GM12891 (cell line): Measurements from ENCODE around the gene HOXA11.

Source experiments
- DNase-seq: peaks from one replicate; pipeline ENCODE4 v3.0.0; 2011; ENCODE audit warnings: low spot score; ENCODE audit not compliant: insufficient read length
- FAIRE-seq: peaks from 2 replicates; lab custom pipeline; 2011; peaks lifted over from hg19 to GRCh38; lab: Jason Lieb, UNC
- PAX5 ChIP-seq: IDR thresholded peaks from 2 replicates; pipeline ENCODE4 v1.6.1; 2011; ENCODE audit warnings: low read length, moderate library complexity, mild to moderate bottlenecking; ENCODE audit not compliant: insufficient read depth, severe bottlenecking
- POLR2A ChIP-seq: IDR thresholded peaks from 2 replicates; pipeline ENCODE4 v1.6.1; 2011; ENCODE audit warnings: low read depth, low read length, control low read depth
- POLR2AphosphoS5 ChIP-seq: IDR thresholded peaks from 2 replicates; pipeline ENCODE4 v1.6.1; 2011; ENCODE audit warnings: low read depth, low read length, control low read depth
- POU2F2 ChIP-seq: IDR thresholded peaks from 2 replicates; pipeline ENCODE4 v1.6.1; 2011; ENCODE audit warnings: low read depth, mild to moderate bottlenecking, control low read depth, low read length, moderate library complexity
- SPI1 ChIP-seq: IDR thresholded peaks from 2 replicates; pipeline ENCODE4 v1.6.1; 2011; ENCODE audit warnings: low read depth, low read length, control low read depth
- TAF1 ChIP-seq: IDR thresholded peaks from 2 replicates; pipeline ENCODE4 v1.6.1; 2011; ENCODE audit warnings: low read depth, low read length, control low read depth

The HOXA11 gene

DNA sequence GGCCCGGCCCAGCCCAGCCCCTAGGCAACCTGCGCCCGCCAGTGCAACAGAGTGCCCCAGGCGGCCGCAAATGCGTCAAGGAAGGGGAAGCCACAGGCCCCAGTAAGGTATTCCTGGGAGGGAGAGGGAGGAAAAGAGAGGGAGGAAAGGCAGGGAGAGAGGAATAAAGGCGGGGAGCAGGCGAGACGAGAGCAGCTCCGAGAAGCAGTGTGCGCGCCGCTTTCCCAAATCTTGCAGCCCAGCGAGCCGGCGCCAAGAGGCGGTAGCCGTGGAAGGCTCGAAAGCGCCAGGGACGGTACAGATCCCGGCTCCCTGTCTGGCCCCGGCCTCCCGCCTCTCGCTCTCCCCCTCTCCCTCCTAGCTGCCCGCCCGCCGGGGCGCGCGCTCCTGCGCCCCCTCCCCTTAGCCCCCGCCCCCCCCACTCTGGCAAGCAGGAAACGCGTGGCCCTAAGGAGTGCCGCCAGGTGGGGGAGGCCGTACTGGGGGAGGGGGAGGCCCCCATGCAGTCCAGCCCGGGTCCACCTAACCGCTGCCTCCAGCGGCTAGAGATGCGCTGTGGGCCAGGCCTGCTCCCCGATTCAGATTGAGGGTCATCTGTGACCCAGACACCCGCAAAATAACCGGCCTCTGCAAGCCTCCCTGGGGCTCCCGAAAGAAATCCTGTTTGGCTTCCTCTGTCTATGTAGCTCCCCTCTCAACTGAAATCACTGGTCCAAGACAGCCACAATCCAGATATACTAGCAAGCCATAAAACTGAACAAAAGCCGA is 15.2 kb downstream of the HOXA11 start:
- FAIRE-seq (no peak), DNase-seq (no peak)
- TF ChIP-seq TAF1 (no peak), POU2F2 (no peak), PAX5 (no peak), POLR2A (no peak), POLR2AphosphoS5 (no peak), SPI1 (no peak)

DNA sequence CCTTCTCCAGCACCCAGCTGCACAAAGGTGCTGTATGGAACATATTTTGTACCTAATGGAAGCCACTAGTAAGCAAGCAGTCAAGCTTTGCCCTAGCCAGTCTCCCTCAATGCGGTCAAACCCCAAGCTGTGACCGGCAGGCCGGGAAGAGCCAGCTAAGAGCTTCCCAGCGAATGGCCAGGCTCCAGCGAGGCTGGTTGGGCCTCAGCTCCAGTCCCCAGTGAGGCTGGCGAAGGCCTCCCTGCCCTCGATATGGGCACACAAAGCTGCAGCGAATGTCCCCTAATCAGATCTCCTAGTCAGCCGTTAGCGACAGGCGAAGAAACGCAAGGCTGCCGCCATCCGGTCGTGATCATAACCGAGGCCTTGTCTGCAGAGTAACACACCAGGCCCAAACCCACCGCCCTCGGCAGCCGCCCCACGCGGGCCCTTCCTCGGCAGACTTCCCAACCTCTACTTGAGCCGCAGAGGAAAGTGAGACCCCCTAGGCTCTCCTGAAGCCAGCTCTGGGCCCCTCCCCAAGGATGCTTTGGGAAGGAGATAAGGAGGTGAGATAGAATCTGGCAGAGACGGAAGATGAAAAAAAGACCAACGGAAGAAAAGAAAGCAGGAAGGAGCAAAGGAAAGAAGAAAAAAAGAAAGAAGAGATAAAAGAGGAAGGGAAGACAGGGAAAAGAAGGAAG is 16.6 kb downstream of the HOXA11 start:
- DNase-seq (no peak), FAIRE-seq (no peak)
- TF ChIP-seq POU2F2 (no peak), SPI1 (no peak), PAX5 (no peak), POLR2AphosphoS5 (no peak), TAF1 (no peak), POLR2A (no peak)

DNA sequence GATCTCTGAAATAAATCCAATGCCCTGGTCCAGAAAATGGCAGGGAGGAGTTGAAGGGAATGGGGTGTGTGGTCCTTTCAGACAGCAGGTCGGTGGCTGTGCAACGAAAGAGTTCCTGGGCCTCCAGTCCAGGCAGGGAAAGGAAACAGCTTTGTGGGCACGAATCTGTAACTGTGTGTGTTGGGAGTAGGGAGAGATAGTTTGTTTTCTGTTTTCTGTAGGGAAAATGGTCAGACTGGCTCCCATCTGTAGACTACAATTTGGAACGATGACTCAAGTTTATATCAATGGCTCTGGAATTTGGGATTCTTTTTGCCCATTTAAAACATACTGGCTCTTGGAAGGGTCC is 17.1 kb downstream of the HOXA11 start:
- DNase-seq (no peak), FAIRE-seq (no peak)
- no peak for TF ChIP-seq SPI1
- no peak for TF ChIP-seq POU2F2
- TF ChIP-seq POLR2AphosphoS5, result no peak
- no peak for TF ChIP-seq TAF1
- no peak for TF ChIP-seq PAX5
- no peak for TF ChIP-seq POLR2A

DNA sequence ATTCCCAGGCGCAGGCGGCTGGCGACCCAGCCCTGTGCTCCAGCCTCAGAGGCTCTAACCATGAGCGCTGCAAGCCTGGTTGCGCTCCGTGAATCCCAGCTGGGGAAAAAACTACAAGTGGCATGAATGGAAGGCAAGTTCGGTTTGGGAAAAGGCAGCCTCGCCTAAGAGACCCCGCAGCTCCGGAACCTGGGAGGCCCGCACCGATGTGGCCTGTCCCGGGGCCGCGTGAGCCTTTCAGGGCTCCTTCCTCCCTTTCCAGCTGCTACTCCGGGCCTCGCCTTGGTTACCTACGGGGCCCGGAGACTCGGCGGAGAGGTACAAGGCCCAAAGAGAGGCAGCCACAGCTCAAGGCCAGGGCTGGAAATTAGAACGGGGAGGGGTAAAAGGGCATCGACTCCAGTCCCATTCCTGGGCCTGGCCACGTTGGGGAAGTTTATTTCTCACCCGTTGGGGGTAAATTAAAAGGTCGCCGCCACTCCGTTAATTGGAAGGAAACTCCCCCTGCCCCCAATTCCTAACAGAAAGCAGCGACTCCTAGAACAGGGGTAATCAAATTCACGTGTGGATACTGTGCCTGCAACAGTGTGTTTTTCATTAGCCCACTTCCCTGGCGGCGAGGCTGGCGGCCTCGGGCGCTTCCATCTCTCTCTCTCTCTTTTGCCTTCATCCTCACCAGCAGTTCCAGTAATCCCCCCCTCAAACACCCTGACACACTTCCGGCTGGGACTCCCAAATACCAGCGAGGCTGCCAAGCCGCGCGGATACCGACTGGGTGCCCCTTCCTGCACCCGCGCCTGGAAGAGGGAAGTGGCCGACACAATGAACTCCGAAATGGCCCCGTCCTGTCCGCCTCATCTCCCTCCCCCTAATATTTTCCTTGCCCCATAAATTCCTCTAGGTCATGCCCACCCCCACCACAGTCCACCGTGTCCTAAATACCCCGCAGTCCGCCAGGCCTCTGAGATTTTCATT is 18.2 kb downstream of the HOXA11 start:
- no peak for DNase-seq

DNA sequence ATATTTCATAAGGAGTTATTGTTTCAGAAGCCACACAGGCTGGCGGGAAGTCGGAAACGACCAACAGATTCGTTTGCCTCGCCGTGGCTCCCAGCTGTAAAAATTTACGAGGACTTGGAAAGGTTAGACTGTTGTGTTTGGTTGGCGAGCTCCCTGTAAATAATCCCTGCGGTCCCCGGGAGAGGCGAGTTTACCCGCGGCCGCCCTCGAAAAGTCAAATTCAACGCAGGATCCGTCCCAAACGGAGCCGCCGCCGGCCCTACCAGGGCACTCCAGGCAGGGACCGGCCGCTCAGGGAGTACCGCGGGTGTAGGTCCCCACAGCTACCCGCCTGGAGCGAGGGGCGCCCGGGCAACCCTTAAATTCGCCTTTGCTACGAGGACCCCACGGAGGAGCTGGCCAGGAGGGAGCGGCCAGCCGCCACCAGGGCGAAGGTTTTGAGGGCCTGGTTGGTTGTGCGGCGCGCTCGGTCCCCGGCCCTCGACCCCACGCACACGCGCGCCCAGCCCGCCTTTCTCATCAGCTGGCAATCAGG is 19.0 kb downstream of the HOXA11 start:
- DNase-seq (no peak), FAIRE-seq (no peak)
- TF ChIP-seq PAX5 (no peak), POLR2AphosphoS5 (no peak), SPI1 (no peak), POU2F2 (no peak), POLR2A (no peak), TAF1 (no peak)

More for the DNA sequence above, 18.2 kb downstream of the HOXA11 start:
- no peak for FAIRE-seq
- TF ChIP-seq PAX5, result no peak
- no peak for TF ChIP-seq POLR2A
- TF ChIP-seq SPI1, result no peak
- TF ChIP-seq TAF1, result no peak
- no peak for TF ChIP-seq POLR2AphosphoS5
- no peak for TF ChIP-seq POU2F2

DNA sequence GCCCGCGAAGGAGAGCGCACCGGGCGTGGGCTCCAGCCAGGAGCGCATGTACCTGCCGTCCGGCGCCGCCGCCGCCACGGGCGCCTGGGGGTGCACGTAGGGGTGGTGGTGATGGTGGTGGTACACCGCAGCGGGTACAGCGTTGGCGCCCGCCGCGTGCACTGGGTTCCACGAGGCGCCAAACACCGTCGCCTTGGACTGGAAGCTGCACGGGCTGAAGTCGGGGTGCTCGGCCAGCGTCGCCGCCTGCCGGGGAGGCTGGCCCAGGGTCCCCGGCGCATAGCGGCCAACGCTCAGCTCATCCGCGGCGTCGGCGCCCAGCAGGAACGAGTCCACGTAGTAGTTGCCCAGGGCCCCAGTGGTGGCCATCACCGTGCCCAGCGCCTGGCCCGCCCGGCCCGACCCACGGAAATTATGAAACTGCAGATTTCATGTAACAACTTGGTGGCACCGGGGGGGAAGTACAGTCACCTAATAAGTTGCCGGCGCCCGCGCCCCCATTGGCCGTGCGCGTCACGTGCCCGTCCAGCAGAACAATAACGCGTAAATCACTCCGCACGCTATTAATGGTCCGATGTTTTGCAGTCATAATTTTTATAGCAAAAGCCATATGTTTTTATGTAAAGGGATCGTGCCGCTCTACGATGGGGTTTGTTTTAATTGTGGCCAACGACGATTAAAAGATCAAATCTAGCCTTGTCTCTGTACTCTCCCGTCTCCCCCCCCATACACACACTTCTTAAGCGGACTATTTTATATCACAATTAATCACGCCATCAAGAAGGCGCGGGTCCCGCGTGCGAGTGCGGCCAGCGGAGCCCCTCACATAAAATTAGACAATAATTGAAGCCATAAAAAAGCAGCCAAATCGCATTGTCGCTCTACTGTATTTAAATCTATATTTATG is 19.7 kb downstream of the HOXA11 start, which contains the start of gene HOXA9:
HOXA9 (minus strand) TSS at position 449 of the 907 bp plus-strand sequence; CDS start at position 369, 80 bp downstream.
- DNase-seq (no peak), FAIRE-seq (no peak)
- TF ChIP-seq POU2F2 (no peak), POLR2A (no peak), POLR2AphosphoS5 (no peak), TAF1 (no peak)

DNA sequence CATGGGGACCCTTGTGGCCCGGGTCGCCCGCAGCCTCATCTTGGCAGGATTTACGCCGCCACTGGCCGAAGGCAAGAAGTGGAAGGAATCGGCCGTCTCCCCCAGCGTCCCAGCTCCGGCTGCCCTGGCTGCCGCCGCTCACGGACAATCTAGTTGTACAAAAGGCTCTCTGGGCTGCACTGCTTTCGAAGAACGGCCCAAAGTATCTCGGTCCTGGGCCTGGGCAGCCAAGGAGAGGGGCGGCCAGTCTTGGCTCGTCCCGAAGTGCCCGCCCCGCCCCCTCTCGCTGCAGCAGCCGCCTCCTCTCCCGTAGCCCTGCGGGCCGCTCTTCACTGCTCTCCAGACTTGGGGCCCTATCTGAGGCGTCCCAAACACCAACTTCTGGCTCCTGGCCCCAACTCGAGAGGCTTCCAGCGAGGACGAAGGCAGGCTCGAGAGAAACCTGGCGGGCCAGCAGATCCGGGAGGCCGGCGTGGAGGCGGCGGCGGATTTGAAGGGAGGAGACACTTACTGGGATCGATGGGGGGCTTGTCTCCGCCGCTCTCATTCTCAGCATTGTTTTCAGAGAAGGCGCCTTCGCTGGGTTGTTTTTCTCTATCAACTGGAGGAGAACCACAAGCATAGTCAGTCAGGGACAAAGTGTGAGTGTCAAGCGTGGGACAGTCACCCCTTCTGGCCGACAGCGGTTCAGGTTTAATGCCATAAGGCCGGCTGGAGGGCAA is 20.5 kb downstream of the HOXA11 start:
- FAIRE-seq, result no peak
- TF ChIP-seq POLR2AphosphoS5, result no peak
- no peak for TF ChIP-seq SPI1
- TF ChIP-seq PAX5, result no peak
- no peak for TF ChIP-seq TAF1
- TF ChIP-seq POLR2A, result no peak
- TF ChIP-seq POU2F2, result no peak
- no peak for DNase-seq

DNA sequence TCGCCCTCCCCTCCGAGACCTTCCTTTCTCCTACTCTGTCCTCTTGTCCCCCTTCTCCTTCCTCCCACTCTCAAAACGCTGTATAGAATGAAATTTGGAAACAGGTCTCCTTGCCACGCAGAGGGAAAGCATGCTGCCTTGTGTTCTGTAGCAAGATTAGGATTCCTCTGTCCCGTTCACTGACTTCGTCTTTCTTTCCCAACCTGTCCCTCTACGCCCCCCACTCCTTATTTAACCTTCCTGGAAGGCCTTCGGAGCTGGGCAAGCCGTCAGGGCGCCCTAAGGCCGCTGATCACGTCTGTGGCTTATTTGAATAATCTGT is 21.0 kb downstream of the HOXA11 start:
- FAIRE-seq (no peak), DNase-seq (no peak)
- TF ChIP-seq POLR2A, result no peak
- TF ChIP-seq SPI1, result no peak
